Measurements from ENCODE around the gene TEF. TPM values are rescaled to one million over a fixed set of nuclear protein-coding genes. Genes with fewer than 3 reads are reported as not detected.
"Not testable (repeated sequence)": the region's sequence is repeated elsewhere in the genome, so short reads cannot be mapped to it uniquely, and the experiment has no call there.

Gene TEF
- total and polyA plus RNA-seq, 2 experiments from 2014 or later: 4.0 to 21.1 TPM

GRCh38 chr22:41425660-41426365 is 44.1 kb downstream of the TEF start:
- H3K9me3 ChIP-seq (ENCODE audit: low read depth): no peaks in the 10 kb centered on the region
- H3K4me1 ChIP-seq (ENCODE audit: low read depth): peaks cover 4% of the 10 kb centered on the region
- no peaks in the 10 kb centered on the region for H3K27me3 ChIP-seq
- peaks cover 3% of the 10 kb centered on the region for H3K36me3 ChIP-seq
- DNase-seq (ENCODE audit: low read depth in 1 of 2, low spot score in 1 of 2): peak in 1 of 2 donors; percentile 31
- no peak overlapping the region for H3K4me3 ChIP-seq
- peak overlapping the region; percentile 77 for H3K27ac ChIP-seq
- TF ChIP-seq CTCF (IDR thresholded peaks at IDR 0.05; ENCODE audit: low read depth, low read length): no peak

GRCh38 chr22:41429232-41429950 is 47.6 kb downstream of the TEF start:
- Histone ChIP-seq H3K27me3 (no peaks in the 10 kb centered on the region), H3K9me3 (ENCODE audit: low read depth) (no peaks in the 10 kb centered on the region), H3K4me1 (ENCODE audit: low read depth) (peaks cover 4% of the 10 kb centered on the region), H3K27ac (no peak overlapping the region), H3K4me3 (no peak overlapping the region), H3K36me3 (peaks cover 3% of the 10 kb centered on the region)
- no peak for TF ChIP-seq CTCF (IDR thresholded peaks at IDR 0.05; ENCODE audit: low read depth, low read length)
- no peak for DNase-seq (ENCODE audit: low read depth in 1 of 2, low spot score in 1 of 2)

GRCh38 chr22:41429951-41430332 is 48.2 kb downstream of the TEF start:
- no peak for TF ChIP-seq CTCF (IDR thresholded peaks at IDR 0.05; ENCODE audit: low read depth, low read length)
- peaks cover 4% of the 10 kb centered on the region for H3K4me1 ChIP-seq (ENCODE audit: low read depth)
- H3K9me3 ChIP-seq (ENCODE audit: low read depth): no peaks in the 10 kb centered on the region
- no peak overlapping the region for H3K4me3 ChIP-seq
- H3K27me3 ChIP-seq: no peaks in the 10 kb centered on the region
- no peak for DNase-seq (ENCODE audit: low read depth in 1 of 2, low spot score in 1 of 2)
- no peak overlapping the region for H3K27ac ChIP-seq
- peaks cover 7% of the 10 kb centered on the region for H3K36me3 ChIP-seq

GRCh38 chr22:41431656-41432055 is 49.9 kb downstream of the TEF start:
- Histone ChIP-seq H3K9me3 (ENCODE audit: low read depth) (no peaks in the 10 kb centered on the region), H3K4me3 (no peak overlapping the region)
- no peak for TF ChIP-seq CTCF (IDR thresholded peaks at IDR 0.05; ENCODE audit: low read depth, low read length)

DNA sequence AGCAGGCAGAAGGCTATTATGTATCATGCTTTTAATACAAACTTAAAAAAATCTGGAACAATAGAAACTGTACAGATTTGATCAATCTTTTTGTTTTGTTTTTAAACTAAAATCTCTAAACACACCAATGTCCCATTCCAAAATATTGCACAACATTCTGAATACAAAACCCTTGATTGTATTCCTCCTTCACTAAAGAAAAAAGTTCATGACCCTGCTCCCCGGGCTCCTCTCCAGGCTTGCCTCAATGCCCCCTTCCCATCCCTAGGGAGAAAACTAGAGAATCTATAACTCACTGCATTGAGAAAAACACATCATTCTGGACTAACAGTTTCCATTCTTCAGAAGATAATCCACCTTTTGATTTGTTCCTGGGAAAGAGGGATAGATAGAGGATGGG is 51.7 kb downstream of the TEF start:
- not testable (repeated sequence) for H3K4me3 ChIP-seq; H3K27me3 ChIP-seq; H3K4me1 ChIP-seq (ENCODE audit: low read depth); H3K9me3 ChIP-seq (ENCODE audit: low read depth)
- Histone ChIP-seq H3K27ac (peak overlapping the region; percentile 43), H3K36me3 (peaks cover 25% of the 10 kb centered on the region)
- peak in 1 of 2 donors; percentile 68 for DNase-seq (ENCODE audit: low read depth in 1 of 2, low spot score in 1 of 2)

More at GRCh38 chr22:41431656-41432055, 49.9 kb downstream of the TEF start:
- no peaks in the 10 kb centered on the region for H3K4me1 ChIP-seq (ENCODE audit: low read depth)
- peak overlapping the region; percentile 18 for H3K27ac ChIP-seq
- DNase-seq (ENCODE audit: low read depth in 1 of 2, low spot score in 1 of 2): no peak
- no peaks in the 10 kb centered on the region for H3K27me3 ChIP-seq
- H3K36me3 ChIP-seq: peaks cover 21% of the 10 kb centered on the region

- DNase-seq (ENCODE audit: low read depth in 1 of 2, low spot score in 1 of 2); H3K4me1 ChIP-seq (ENCODE audit: low read depth); H3K4me3 ChIP-seq; H3K9me3 ChIP-seq (ENCODE audit: low read depth); H3K27me3 ChIP-seq: not testable (repeated sequence)
- Histone ChIP-seq H3K36me3 (peaks cover 25% of the 10 kb centered on the region), H3K27ac (peak overlapping the region; percentile 16)
Measured at GRCh38 chr22:41434361-41435003, 52.7 kb downstream of the TEF start.

Measured in cardiac muscle cell (in vitro differentiated cells and primary cell).